H9 (cell line): ENCODE results near the gene PATL2. TPM values are rescaled to one million over a fixed set of nuclear protein-coding genes. Genes with fewer than 3 reads are reported as not detected.

Source experiments
- DNase-seq: peaks from one replicate; pipeline ENCODE4 v3.0.0-alpha.2; 2017
- H2AFZ ChIP-seq: one replicate; pipeline ENCODE4 v1.6.1; 2013; ENCODE audit warnings: mild to moderate bottlenecking, low read length, control low read depth, moderate library complexity
- H2AK5ac ChIP-seq: 2 replicates; pipeline ENCODE4 v1.6.1; 2013; ENCODE audit warnings: low read length, control low read depth, mixed read lengths; ENCODE audit not compliant: insufficient read length
- H2BK120ac ChIP-seq: one replicate; pipeline ENCODE4 v1.6.1; 2013; ENCODE audit warnings: low read depth, mild to moderate bottlenecking, low read length, control low read depth, inconsistent platforms; ENCODE audit not compliant: poor library complexity, severe bottlenecking
- H2BK12ac ChIP-seq: 2 replicates; pipeline ENCODE4 v1.6.1; 2013; ENCODE audit warnings: low read length, control low read depth, mixed read lengths, low read depth; ENCODE audit not compliant: insufficient read length
- H2BK15ac ChIP-seq: 2 replicates; pipeline ENCODE4 v1.6.1; 2013; ENCODE audit warnings: low read depth, low read length, control low read depth
- H2BK20ac ChIP-seq: one replicate; pipeline ENCODE4 v1.6.1; 2013; ENCODE audit warnings: low read depth, mild to moderate bottlenecking, low read length, control low read depth, inconsistent platforms; ENCODE audit not compliant: poor library complexity, severe bottlenecking
- H2BK5ac ChIP-seq: 2 replicates; pipeline ENCODE4 v1.6.1; 2013; ENCODE audit warnings: low read length, control low read depth, mixed read lengths; ENCODE audit not compliant: insufficient read length
- H3K14ac ChIP-seq: 2 replicates; pipeline ENCODE4 v1.6.1; 2013; ENCODE audit warnings: low read length, control low read depth; ENCODE audit not compliant: insufficient read depth
- H3K18ac ChIP-seq: 2 replicates; pipeline ENCODE4 v1.6.1; 2013; ENCODE audit warnings: low read depth, mild to moderate bottlenecking, mixed read lengths, low read length, control low read depth; ENCODE audit not compliant: insufficient read length
- H3K23ac ChIP-seq: 2 replicates; pipeline ENCODE4 v1.6.1; 2013; ENCODE audit warnings: low read length, control low read depth, mixed read lengths, low read depth; ENCODE audit not compliant: insufficient read length
- H3K23me2 ChIP-seq: 2 replicates; pipeline ENCODE4 v1.6.1; 2013; ENCODE audit warnings: low read depth, mild to moderate bottlenecking, mixed read lengths, low read length, control low read depth; ENCODE audit not compliant: insufficient read length, poor library complexity, severe bottlenecking
- H3K27ac ChIP-seq: 2 replicates; pipeline ENCODE4 v1.5.1; 2013; ENCODE audit warnings: low read length, control low read depth, mixed read lengths, low read depth; ENCODE audit not compliant: insufficient read length
- H3K27me3 ChIP-seq: 2 replicates; pipeline ENCODE4 v1.6.1; 2013; ENCODE audit warnings: low read length, control low read depth, inconsistent platforms; ENCODE audit not compliant: insufficient read depth
- H3K4ac ChIP-seq: 2 replicates; pipeline ENCODE4 v1.6.1; 2013; ENCODE audit warnings: low read depth, mild to moderate bottlenecking, control low read depth, inconsistent platforms, low read length, moderate library complexity
- H3K4me1 ChIP-seq: 2 replicates; pipeline ENCODE4 v1.6.1; 2013; ENCODE audit warnings: low read length, control low read depth, inconsistent platforms; ENCODE audit not compliant: insufficient read depth
- H3K4me2 ChIP-seq: 2 replicates; pipeline ENCODE4 v1.6.1; 2013; ENCODE audit warnings: low read length, control low read depth, mixed read lengths; ENCODE audit not compliant: insufficient read length, insufficient read depth
- H3K56ac ChIP-seq: 2 replicates; pipeline ENCODE4 v1.6.1; 2013; ENCODE audit warnings: low read depth, mild to moderate bottlenecking, mixed read lengths, low read length, control low read depth; ENCODE audit not compliant: insufficient read length
- H3K79me1 ChIP-seq: 2 replicates; pipeline ENCODE4 v1.6.1; 2013; ENCODE audit warnings: low read depth, mild to moderate bottlenecking, moderate library complexity, low read length, control low read depth, inconsistent platforms; ENCODE audit not compliant: insufficient read depth, poor library complexity, severe bottlenecking
- H3K79me2 ChIP-seq: 2 replicates; pipeline ENCODE4 v1.6.1; 2013; ENCODE audit warnings: low read length, control low read depth, inconsistent platforms; ENCODE audit not compliant: insufficient read depth
- H3K9ac ChIP-seq: 2 replicates; pipeline ENCODE4 v1.6.1; 2013; ENCODE audit warnings: low read length, control low read depth, mixed read lengths; ENCODE audit not compliant: insufficient read length; ENCODE audit errors: extremely low read depth
- H3K9me3 ChIP-seq: one replicate; pipeline ENCODE4 v1.6.1; 2013; ENCODE audit warnings: low read depth, low read length, inconsistent platforms; ENCODE audit not compliant: control insufficient read depth
- H3T11ph ChIP-seq: one replicate; pipeline ENCODE4 v1.6.1; 2013; ENCODE audit warnings: mild to moderate bottlenecking, low read length, control low read depth, inconsistent platforms
- H4K20me1 ChIP-seq: one replicate; pipeline ENCODE4 v1.6.1; 2013; ENCODE audit not compliant: control insufficient read depth, insufficient read length, insufficient read depth
- H4K5ac ChIP-seq: 2 replicates; pipeline ENCODE4 v1.6.1; 2013; ENCODE audit warnings: low read depth, mild to moderate bottlenecking, mixed read lengths, low read length, control low read depth; ENCODE audit not compliant: insufficient read length
- H4K8ac ChIP-seq: replicated peaks from 2 replicates; pipeline ENCODE4 v1.6.1; 2013; ENCODE audit warnings: low read length, control low read depth, mixed read lengths, low read depth; ENCODE audit not compliant: insufficient read length
- H4K91ac ChIP-seq: 2 replicates; pipeline ENCODE4 v1.6.1; 2013; ENCODE audit warnings: low read depth, mild to moderate bottlenecking, moderate library complexity, mixed read lengths, low read length, control low read depth; ENCODE audit not compliant: insufficient read length
- H3K27ac Mint-ChIP-seq, 3 experiments: 2 replicates in 2 of 3; 3 replicates in 1 of 3; pipeline ENCODE4 v1.8.0; 2020 to 2021; ENCODE audit warnings: mixed read lengths in 3 of 3, mild to moderate bottlenecking in 1 of 3, moderate library complexity in 1 of 3
- H3K27me3 Mint-ChIP-seq: 2 replicates; pipeline ENCODE4 v1.8.0; 2021; ENCODE audit warnings: low read depth, mild to moderate bottlenecking, moderate library complexity, mixed read lengths
- H3K36me3 Mint-ChIP-seq, 3 experiments: 2 replicates in 2 of 3; 3 replicates in 1 of 3; pipeline ENCODE4 v1.8.0; 2020 to 2021; ENCODE audit warnings: low read depth in 3 of 3, mixed read lengths in 3 of 3; ENCODE audit not compliant: insufficient read depth in 1 of 3
- H3K4me1 Mint-ChIP-seq, 2 experiments: 2 replicates each; pipeline ENCODE4 v1.8.0; 2020; ENCODE audit warnings: mixed read lengths in 2 of 2
- H3K4me3 Mint-ChIP-seq, 2 experiments: 2 replicates in 1 of 2; 3 replicates in 1 of 2; pipeline ENCODE4 v1.8.0; 2020 to 2021; ENCODE audit warnings: mild to moderate bottlenecking in 2 of 2, mixed read lengths in 2 of 2, moderate library complexity in 1 of 2
- H3K9me3 Mint-ChIP-seq, 2 experiments: 2 replicates in 1 of 2; 3 replicates in 1 of 2; pipeline ENCODE4 v1.8.0; 2020; ENCODE audit warnings: mild to moderate bottlenecking in 2 of 2, mixed read lengths in 2 of 2, moderate library complexity in 1 of 2
- CTCF ChIP-seq: fragments of 200-600 bp; sonication (generic); conservative IDR thresholded peaks from 3 replicates; pipeline ENCODE4 v1.8.0; 2021; ENCODE audit warnings: antibody characterized with exemption, mild to moderate bottlenecking
- WGBS: extraction: QIAGEN DNeasy Blood & Tissue Kit; methylation state at CpG from one replicate; pipeline ENCODE4 v1.1.7; 2013; ENCODE audit warnings: missing lambda C conversion rate, low lambda C conversion rate, mixed read lengths; ENCODE audit not compliant: insufficient read length; ENCODE audit errors: extremely low coverage; 5-methylcytosine and 5-hydroxymethylcytosine counted together
- total RNA-seq: library from RNA; stranded (reverse); gene quantifications from 2 replicates; pipeline ENCODE4 v1.2.1, GENCODE V29; 2021

Gene PATL2
- total RNA-seq, 1 experiment from 2014 or later: 0.46 TPM

GRCh38 chr15:44711743-44712345 lies 721 bp upstream of the PATL2 start:
- no peak overlapping the region for H2BK15ac ChIP-seq
- peak overlapping the region; percentile 9 for H3K9ac ChIP-seq
- no peak for DNase-seq
- H3K79me2 ChIP-seq: no peaks in the 10 kb centered on the region; the same call in 1 of the 2 replicates
- no peak overlapping the region for H4K91ac ChIP-seq
- H3K9me3 Mint-ChIP-seq: no peaks in the 10 kb centered on the region
- no peak overlapping the region for H2AK5ac ChIP-seq
- peaks cover under 1 to 8% (median 7%) of the 10 kb centered on the region in 3 experiments; a peak in 6 of 7 replicates for H3K36me3 Mint-ChIP-seq
- peak overlapping the region; percentile 55; the same call in 1 of the 2 replicates for H3K14ac ChIP-seq
- no CpG with 5 or more reads among the region's 46 CpGs for WGBS
- peak overlapping the region; percentile 61 for H3K18ac ChIP-seq
- H2BK12ac ChIP-seq: no peak overlapping the region
- H3K9me3 ChIP-seq: no peaks in the 10 kb centered on the region
- H3K23me2 ChIP-seq: peaks cover 13% of the 10 kb centered on the region
- H3T11ph ChIP-seq: no peak overlapping the region
- H3K27me3 ChIP-seq: no peaks in the 10 kb centered on the region; the same call in 1 of the 2 replicates
- peak overlapping the region; percentile 82 to 95 for H3K4me3 Mint-ChIP-seq
- no peaks in the 10 kb centered on the region for H3K79me1 ChIP-seq
- no peak overlapping the region for H3K23ac ChIP-seq
- peaks cover 15% of the 10 kb centered on the region for H3K27me3 Mint-ChIP-seq
- no peak overlapping the region for H3K4ac ChIP-seq
- TF ChIP-seq CTCF: no peak
- no peak overlapping the region for H2BK5ac ChIP-seq
- no peak overlapping the region for H3K56ac ChIP-seq
- H3K4me2 ChIP-seq: peak overlapping the region; percentile 55
- H4K5ac ChIP-seq: no peak overlapping the region
- no peaks in the 10 kb centered on the region for H3K4me1 ChIP-seq
- no peak overlapping the region for H3K27ac ChIP-seq
- H4K8ac ChIP-seq: no peak overlapping the region
- no peaks in the 10 kb centered on the region for H4K20me1 ChIP-seq
- no peak overlapping the region for H2BK120ac ChIP-seq
- no peak overlapping the region for H2BK20ac ChIP-seq
- no peak overlapping the region for H2AFZ ChIP-seq
- peak overlapping the region in 2 of 3 experiments; percentile 29 to 93; a peak in 4 of 7 replicates for H3K27ac Mint-ChIP-seq
- H3K4me1 Mint-ChIP-seq: peaks cover 6 to 7% of the 10 kb centered on the region in 2 experiments
